IMR-90 (cell line): ENCODE measurements around the gene PHGDH. TPM values are rescaled to one million over a fixed set of nuclear protein-coding genes. Genes with fewer than 3 reads are reported as not detected.

Experiments used
- ATAC-seq: fragments of 200-7000 bp; cut with Tn5 transposase; 2 replicates; pipeline ENCODE4 v1.9.1; 2020; ENCODE audit warnings: low read depth, mild to moderate bottlenecking, moderate library complexity
- BruUV-seq: library from RNA; stranded (reverse); fragments of 400-500 nt; replicated peaks from 2 replicates; lab custom pipeline; 2021; lab: Mats Ljungman, UMichigan
- CTCF ChIA-PET: fragments of 300-600 bp; formaldehyde crosslinking; extraction: SDS; loops from one replicate; lab custom pipeline; 2021; ENCODE audit warnings: antibody characterized with exemption; lab: Yijun Ruan, JAX
- POLR2A ChIA-PET: fragments of 300-600 bp; sonication (Branson Sonifier 250); formaldehyde crosslinking; loops from one replicate; lab custom pipeline; 2022; ENCODE audit warnings: antibody characterized with exemption; ENCODE audit not compliant: unreplicated experiment; lab: Charles Lee
- DNase-seq: peaks from one replicate; pipeline ENCODE4 v3.0.0; 2013
- H2AFZ ChIP-seq: replicated peaks from 2 replicates; pipeline ENCODE3; 2013; ENCODE audit warnings: low read length, mild to moderate bottlenecking; ENCODE audit not compliant: poor library complexity
- H2AK5ac ChIP-seq: 2 replicates; pipeline ENCODE4 v1.6.1; 2013; ENCODE audit warnings: low read depth, low read length, inconsistent platforms
- H2AK9ac ChIP-seq: replicated peaks from 2 replicates; pipeline ENCODE3; 2013; ENCODE audit warnings: mild to moderate bottlenecking, low read depth, low read length, moderate library complexity; ENCODE audit not compliant: poor library complexity
- H2BK120ac ChIP-seq: 2 replicates; pipeline ENCODE4 v1.6.1; 2013; ENCODE audit warnings: low read depth, low read length, inconsistent platforms
- H2BK15ac ChIP-seq: 3 replicates; pipeline ENCODE4 v1.6.1; 2013; ENCODE audit warnings: low read depth, low read length, inconsistent platforms
- H2BK20ac ChIP-seq: 2 replicates; pipeline ENCODE4 v1.6.1; 2013; ENCODE audit warnings: low read depth, mild to moderate bottlenecking, inconsistent platforms, low read length, moderate library complexity
- H2BK5ac ChIP-seq: 2 replicates; pipeline ENCODE4 v1.6.1; 2013; ENCODE audit warnings: mild to moderate bottlenecking, low read depth, low read length, inconsistent platforms; ENCODE audit not compliant: poor library complexity, severe bottlenecking
- H3K14ac ChIP-seq: replicated peaks from 2 replicates; pipeline ENCODE4 v1.6.1; 2013; ENCODE audit warnings: low read depth, low read length, inconsistent platforms
- H3K18ac ChIP-seq: 2 replicates; pipeline ENCODE4 v1.6.1; 2013; ENCODE audit warnings: low read depth, low read length, control low read depth
- H3K23ac ChIP-seq: 2 replicates; pipeline ENCODE4 v1.6.1; 2013; ENCODE audit warnings: low read depth, low read length, inconsistent platforms
- H3K27ac ChIP-seq: 2 replicates; pipeline ENCODE4 v1.5.1; 2013; ENCODE audit warnings: mild to moderate bottlenecking, control low read depth, low read length; ENCODE audit not compliant: insufficient read depth
- H3K27me3 ChIP-seq: 2 replicates; pipeline ENCODE4 v1.6.1; 2013; ENCODE audit warnings: low read length; ENCODE audit not compliant: control insufficient read depth, insufficient read depth
- H3K36me3 ChIP-seq: 2 replicates; pipeline ENCODE4 v1.6.1; 2013; ENCODE audit warnings: low read length, mixed read lengths; ENCODE audit not compliant: control insufficient read depth, insufficient read depth
- H3K4ac ChIP-seq: 2 replicates; pipeline ENCODE4 v1.6.1; 2013; ENCODE audit warnings: low read depth, low read length, inconsistent platforms
- H3K4me1 ChIP-seq: 2 replicates; pipeline ENCODE4 v1.6.1; 2013; ENCODE audit warnings: low read length, mixed read lengths; ENCODE audit not compliant: control insufficient read depth, insufficient read depth
- H3K4me2 ChIP-seq: 2 replicates; pipeline ENCODE4 v1.6.1; 2013; ENCODE audit warnings: low read depth, mild to moderate bottlenecking, control low read depth, low read length, moderate library complexity
- H3K4me3 ChIP-seq: 2 replicates; pipeline ENCODE4 v1.5.1; 2013; ENCODE audit warnings: low read depth, mild to moderate bottlenecking, control low read depth, low read length, moderate library complexity; ENCODE audit not compliant: insufficient read depth
- H3K56ac ChIP-seq: 2 replicates; pipeline ENCODE4 v1.6.1; 2013; ENCODE audit warnings: low read length, inconsistent platforms; ENCODE audit not compliant: insufficient read depth; ENCODE audit errors: extremely low read depth
- H3K79me1 ChIP-seq, 2 experiments: 2 replicates each; pipeline ENCODE4 v1.6.1; 2013; ENCODE audit warnings: low read length in 2 of 2, inconsistent platforms in 1 of 2, low read depth in 1 of 2
- H3K9ac ChIP-seq: 2 replicates; pipeline ENCODE4 v1.6.1; 2013; ENCODE audit warnings: low read depth, low read length, control low read depth
- H3K9me1 ChIP-seq: 2 replicates; pipeline ENCODE4 v1.6.1; 2013; ENCODE audit warnings: low read length, inconsistent platforms; ENCODE audit not compliant: insufficient read depth
- H3K9me3 ChIP-seq: 2 replicates; pipeline ENCODE4 v1.6.1; 2013; ENCODE audit warnings: low read length; ENCODE audit not compliant: control insufficient read depth, insufficient read depth
- H4K20me1 ChIP-seq: 2 replicates; pipeline ENCODE4 v1.6.1; 2013; ENCODE audit warnings: low read length, inconsistent platforms; ENCODE audit not compliant: insufficient read depth
- H4K5ac ChIP-seq: 2 replicates; pipeline ENCODE4 v1.6.1; 2013; ENCODE audit warnings: mild to moderate bottlenecking, low read depth, low read length, control low read depth
- H4K8ac ChIP-seq, 2 experiments: 2 replicates each; pipeline ENCODE4 v1.6.1; 2013; ENCODE audit warnings: low read depth in 2 of 2, low read length in 2 of 2, control low read depth in 1 of 2, inconsistent platforms in 1 of 2
- H4K91ac ChIP-seq: 2 replicates; pipeline ENCODE4 v1.6.1; 2013; ENCODE audit warnings: low read depth, low read length, inconsistent platforms; ENCODE audit not compliant: insufficient read depth
- BHLHE40 ChIP-seq: fragments of 150-350 bp; IDR thresholded peaks from 2 replicates; pipeline ENCODE4 v1.6.1; 2016; ENCODE audit warnings: mild to moderate bottlenecking, low read depth, low read length
- FOS ChIP-seq: fragments of 150-350 bp; IDR thresholded peaks from 2 replicates; pipeline ENCODE4 v1.6.1; 2016; ENCODE audit warnings: low read depth, low read length
- MXI1 ChIP-seq: IDR thresholded peaks from 2 replicates; pipeline ENCODE4 v1.6.1; 2012; ENCODE audit warnings: low read depth, mild to moderate bottlenecking, low read length, moderate library complexity, borderline replicate concordance
- POLR2A ChIP-seq: IDR thresholded peaks from 2 replicates; pipeline ENCODE4 v1.6.1; 2012; ENCODE audit warnings: mild to moderate bottlenecking, low read depth, low read length
- RCOR1 ChIP-seq: IDR thresholded peaks from 2 replicates; pipeline ENCODE4 v1.6.1; 2012; ENCODE audit warnings: mild to moderate bottlenecking, low read length, improper control_type of control experiment; ENCODE audit not compliant: insufficient replicate concordance
- RFX5 ChIP-seq: IDR thresholded peaks from 2 replicates; pipeline ENCODE4 v1.8.0; 2012; ENCODE audit warnings: low read depth, mild to moderate bottlenecking, low read length, moderate library complexity
- SMC3 ChIP-seq: fragments of 150-350 bp; IDR thresholded peaks from 2 replicates; pipeline ENCODE4 v1.6.1; 2016; ENCODE audit warnings: low read depth, mild to moderate bottlenecking, antibody characterized with exemption, low read length, moderate library complexity
- WGBS, 2 experiments: methylation state at CpG; one replicate each; pipeline versions ENCODE4 v1.1.5 to v1.1.7; 2013; ENCODE audit warnings: missing lambda C conversion rate in 2 of 2; ENCODE audit not compliant: insufficient read length in 1 of 2; ENCODE audit errors: extremely low coverage in 2 of 2; 5-methylcytosine and 5-hydroxymethylcytosine counted together
- dilution Hi-C: fragments of 300-500 bp; cut with HindIII; formaldehyde crosslinking; loops from one replicate; pipeline ENCODE4 v1.14.3; 2018; ENCODE audit warnings: low sequenced_read_pairs; ENCODE audit not compliant: unreplicated experiment
- in situ Hi-C: fragments of 300-500 bp; cut with MboI; formaldehyde crosslinking; loops from 3 replicates; pipeline ENCODE4 v1.14.3; 2019; ENCODE audit warnings: low sequenced_read_pairs, inconsistent platforms, mixed read lengths
- intact Hi-C: fragments of 100-400 bp; cut with micrococcal nuclease; formaldehyde crosslinking; loops from 2 replicates; pipeline ENCODE4 v1.10.0; 2022
- polyA plus RNA-seq, 3 experiments: library from polyadenylated mRNA; depleted of rRNA; stranded (reverse); fragments of >200 nt; gene quantifications; 2 replicates each; pipeline ENCODE4 v1.2.3, GENCODE V29; 2012; ENCODE audit warnings: low replicate concordance in 1 of 3
- total RNA-seq: library from RNA; depleted of rRNA; stranded (reverse); fragments of >200 nt; gene quantifications from 2 replicates; pipeline ENCODE4 v1.2.3, GENCODE V29; 2012
- TF ChIP-seq, protein P1 (sequence below): fragments of 150-350 bp; IDR thresholded peaks from 2 replicates; pipeline ENCODE4 v1.6.1; 2016; ENCODE audit warnings: low read depth, mild to moderate bottlenecking, low read length, moderate library complexity, borderline replicate concordance

The PHGDH gene
- total and polyA plus RNA-seq, 2 of the 4 experiments (the other 2 are of a cell fraction): 87.9 to 331 TPM

DNA sequence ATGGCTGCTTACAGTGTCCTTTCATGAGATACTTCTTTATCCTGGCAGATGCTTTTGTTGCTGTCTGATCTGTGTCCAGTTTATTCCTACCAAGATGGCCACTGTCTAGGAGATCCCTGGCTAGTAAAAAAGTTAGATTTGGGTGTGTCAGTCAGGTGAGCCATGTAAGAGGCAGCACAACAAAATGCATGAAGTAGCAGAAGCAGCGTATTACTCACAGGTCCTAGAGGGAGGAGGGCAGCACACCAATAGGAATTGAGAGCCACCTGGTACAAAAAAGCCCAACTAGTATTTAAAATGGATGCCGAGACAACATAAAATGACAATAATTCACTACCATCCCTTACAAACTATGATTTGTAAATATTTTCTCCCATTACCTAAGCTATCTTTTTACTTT lies 40.8 kb upstream of the PHGDH start:
- Histone ChIP-seq H3K27me3 (peaks cover 10% of the 10 kb centered on the region), H3K36me3 (no peaks in the 10 kb centered on the region), H2BK15ac (no peak overlapping the region), H4K5ac (no peak overlapping the region), H3K18ac (no peak overlapping the region), H3K27ac (no peak overlapping the region), H2BK120ac (no peak overlapping the region), H3K4ac (no peak overlapping the region), H4K20me1 (no peaks in the 10 kb centered on the region), H3K56ac (no peak overlapping the region), H3K9me3 (no peaks in the 10 kb centered on the region), H3K4me2 (no peak overlapping the region), H2BK20ac (no peak overlapping the region), H2BK5ac (no peak overlapping the region), H3K4me1 (no peaks in the 10 kb centered on the region), H4K8ac (no peak overlapping the region), H2AK5ac (no peak overlapping the region), H3K9me1 (no peaks in the 10 kb centered on the region), H3K4me3 (no peak overlapping the region), H3K23ac (no peak overlapping the region), H3K14ac (no peak overlapping the region), H2AK9ac (no peak overlapping the region), H3K79me1 (no peaks in the 10 kb centered on the region), H2AFZ (no peak overlapping the region), H3K9ac (no peak overlapping the region), H4K91ac (no peak overlapping the region)
- dilution Hi-C loops (no loop called here), intact Hi-C loops (no loop called here), in situ Hi-C loops (loop anchor here (25.0 kb wide), 1 partner anchor 384 kb away; no protein-coding TSS in a partner anchor)
- TF ChIP-seq BHLHE40 (no peak), POLR2A (no peak), FOS (no peak), MXI1 (no peak), RFX5 (no peak), SMC3 (no peak), RCOR1 (no peak)
- TF ChIP-seq, protein P1, sequence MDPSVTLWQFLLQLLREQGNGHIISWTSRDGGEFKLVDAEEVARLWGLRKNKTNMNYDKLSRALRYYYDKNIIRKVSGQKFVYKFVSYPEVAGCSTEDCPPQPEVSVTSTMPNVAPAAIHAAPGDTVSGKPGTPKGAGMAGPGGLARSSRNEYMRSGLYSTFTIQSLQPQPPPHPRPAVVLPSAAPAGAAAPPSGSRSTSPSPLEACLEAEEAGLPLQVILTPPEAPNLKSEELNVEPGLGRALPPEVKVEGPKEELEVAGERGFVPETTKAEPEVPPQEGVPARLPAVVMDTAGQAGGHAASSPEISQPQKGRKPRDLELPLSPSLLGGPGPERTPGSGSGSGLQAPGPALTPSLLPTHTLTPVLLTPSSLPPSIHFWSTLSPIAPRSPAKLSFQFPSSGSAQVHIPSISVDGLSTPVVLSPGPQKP: no peak
- ATAC-seq (no peak), DNase-seq (no peak)
- no CpG with 5 or more reads among the region's 2 CpGs for WGBS, 2 experiments
- no TSS peak for BruUV-seq
- ChIA-PET POLR2A (no interaction called here), CTCF (no interaction called here)
